ENCODE data around the gene RNU6-1. TPM values are rescaled to one million over a fixed set of nuclear protein-coding genes. Genes with fewer than 3 reads are reported as not detected.

The RNU6-1 gene
- total RNA-seq: not detected

DNA sequence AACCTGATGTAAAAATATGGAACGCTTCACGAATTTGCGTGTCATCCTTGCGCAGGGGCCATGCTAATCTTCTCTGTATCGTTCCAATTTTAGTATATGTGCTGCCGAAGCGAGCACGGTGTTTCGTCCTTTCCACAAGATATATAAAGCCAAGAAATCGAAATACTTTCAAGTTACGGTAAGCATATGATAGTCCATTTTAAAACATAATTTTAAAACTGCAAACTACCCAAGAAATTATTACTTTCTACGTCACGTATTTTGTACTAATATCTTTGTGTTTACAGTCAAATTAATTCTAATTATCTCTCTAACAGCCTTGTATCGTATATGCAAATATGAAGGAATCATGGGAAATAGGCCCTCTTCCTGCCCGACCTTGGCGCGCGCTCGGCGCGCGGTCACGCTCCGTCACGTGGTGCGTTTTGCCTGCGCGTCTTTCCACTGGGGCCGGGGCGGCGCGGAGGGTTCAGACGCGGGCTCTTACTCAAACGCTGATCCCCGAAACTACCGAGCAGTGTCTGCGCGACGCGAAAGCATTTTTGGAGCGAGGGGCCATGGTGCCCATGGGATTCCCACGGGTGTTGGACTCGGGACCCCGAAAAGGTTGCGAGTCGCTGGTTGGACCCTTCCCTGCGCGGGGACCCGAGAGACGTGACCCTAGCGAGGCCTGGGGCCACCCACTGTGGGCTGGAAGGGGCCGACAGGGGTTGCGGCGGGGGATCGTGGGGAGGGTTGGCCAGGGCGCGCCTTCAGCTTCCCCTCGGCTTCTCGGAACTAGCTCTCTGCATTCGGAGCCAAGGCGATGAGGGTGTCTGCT is at the start of gene RNU6-1:
RNU6-1 (minus strand) TSS at position 117 of the 820 bp plus-strand sequence.
- peak within 1 kb of the TSS; percentile 85 for H3K4me3 Mint-ChIP-seq
- DNase-seq: peak; percentile 96
- no peaks in the 10 kb centered on the region for H3K9me3 Mint-ChIP-seq
- peaks cover 6% of the 10 kb centered on the region for H3K36me3 Mint-ChIP-seq (ENCODE audit: low read depth)
- H3K27me3 Mint-ChIP-seq: peaks cover 29% of the 10 kb centered on the region
- peak within 1 kb of the TSS; percentile 90 for H3K27ac Mint-ChIP-seq
- POLR2A ChIA-PET: interaction anchor here (1.1 to 2.0 kb wide), 8 partner anchors 214 to 437 kb away, joined by 3 to 17 read pairs (median 4); partner anchors contain the start of genes CLN6, FEM1B, MAP2K5 and PIAS1
- H3K4me1 Mint-ChIP-seq: peaks cover 39% of the 10 kb centered on the region
- CTCF ChIA-PET: interaction anchor here (1.1 to 1.2 kb wide), 4 partner anchors 23 to 440 kb away, joined by 3 to 5 read pairs (median 3); no protein-coding TSS in a partner anchor

DNA sequence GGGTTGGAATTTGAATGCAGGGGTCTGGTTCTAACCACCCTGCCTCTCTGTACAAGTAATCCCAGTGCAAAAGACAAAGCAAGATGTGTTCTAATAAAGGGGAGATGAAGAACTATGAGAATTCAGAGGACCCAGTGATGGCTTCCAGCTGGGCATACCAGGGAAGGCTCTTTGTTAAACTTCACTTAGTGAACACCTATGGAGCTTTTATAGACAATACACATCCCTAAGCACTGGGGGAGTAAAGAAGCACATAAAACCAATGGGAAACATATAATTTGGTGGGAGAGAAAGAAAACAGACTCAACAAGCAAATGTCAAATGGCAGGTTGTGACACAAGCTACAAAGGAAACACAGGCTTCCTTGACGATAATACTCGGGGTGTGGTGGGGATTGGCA is 47.9 kb upstream of the RNU6-1 start:
- H3K4me3 Mint-ChIP-seq: no peak overlapping the region
- POLR2A ChIA-PET: no interaction called here
- DNase-seq: no peak

DNA sequence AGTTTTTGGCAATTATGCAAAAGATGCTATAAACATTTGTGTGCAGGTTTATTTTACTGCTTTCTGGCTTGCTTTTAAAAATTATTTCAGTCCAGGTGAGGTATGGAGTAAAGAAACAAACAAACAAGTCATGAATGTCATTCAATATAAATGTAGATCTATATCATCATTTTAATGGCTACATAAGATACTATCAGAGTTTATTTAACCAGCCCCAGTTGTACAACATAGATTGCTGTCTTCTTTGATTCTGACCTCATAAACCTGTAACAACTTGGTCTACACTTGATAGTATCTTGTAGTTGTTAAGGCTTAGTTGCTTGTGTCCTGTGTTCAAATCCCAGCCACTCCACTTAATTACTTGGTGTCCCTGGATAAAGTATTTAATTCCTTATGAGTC is 46.0 kb upstream of the RNU6-1 start:
- H3K27me3 Mint-ChIP-seq: peaks cover 37% of the 10 kb centered on the region
- ChIA-PET CTCF (no interaction called here), POLR2A (no interaction called here)
- H3K9me3 Mint-ChIP-seq: no peaks in the 10 kb centered on the region
- no peak for DNase-seq
- peaks cover 9% of the 10 kb centered on the region for H3K4me1 Mint-ChIP-seq
- no peak overlapping the region for H3K4me3 Mint-ChIP-seq
- no peak overlapping the region for H3K27ac Mint-ChIP-seq
- H3K36me3 Mint-ChIP-seq (ENCODE audit: low read depth): no peaks in the 10 kb centered on the region

More for the DNA sequence above, 47.9 kb upstream of the RNU6-1 start:
- Mint-ChIP-seq H3K9me3 (no peaks in the 10 kb centered on the region), H3K27ac (no peak overlapping the region), H3K36me3 (ENCODE audit: low read depth) (no peaks in the 10 kb centered on the region), H3K4me1 (peaks cover 7% of the 10 kb centered on the region), H3K27me3 (peaks cover 36% of the 10 kb centered on the region)
- CTCF ChIA-PET: no interaction called here

DNA sequence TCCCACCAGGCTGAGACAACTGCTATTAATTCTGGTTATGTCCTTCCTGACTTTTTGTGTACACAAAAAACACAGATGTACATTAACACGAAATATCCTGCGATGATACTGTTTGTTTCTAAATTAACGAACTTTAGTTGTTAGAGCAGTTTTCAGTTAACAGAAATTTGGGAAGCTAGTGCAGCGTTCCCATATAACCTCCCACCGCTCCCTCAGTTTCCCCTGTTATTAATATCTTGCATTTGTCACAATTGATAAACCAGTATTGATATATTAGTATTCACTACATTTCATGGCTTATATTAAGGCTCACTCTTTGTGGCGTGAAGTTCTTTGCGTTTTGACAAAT is 45.3 kb upstream of the RNU6-1 start:
- Mint-ChIP-seq H3K27me3 (peaks cover 33% of the 10 kb centered on the region), H3K4me3 (peak overlapping the region; percentile 58), H3K36me3 (ENCODE audit: low read depth) (no peaks in the 10 kb centered on the region), H3K9me3 (no peaks in the 10 kb centered on the region), H3K27ac (no peak overlapping the region), H3K4me1 (peaks cover 9% of the 10 kb centered on the region)
- ChIA-PET POLR2A (no interaction called here), CTCF (no interaction called here)
- DNase-seq: no peak

DNA sequence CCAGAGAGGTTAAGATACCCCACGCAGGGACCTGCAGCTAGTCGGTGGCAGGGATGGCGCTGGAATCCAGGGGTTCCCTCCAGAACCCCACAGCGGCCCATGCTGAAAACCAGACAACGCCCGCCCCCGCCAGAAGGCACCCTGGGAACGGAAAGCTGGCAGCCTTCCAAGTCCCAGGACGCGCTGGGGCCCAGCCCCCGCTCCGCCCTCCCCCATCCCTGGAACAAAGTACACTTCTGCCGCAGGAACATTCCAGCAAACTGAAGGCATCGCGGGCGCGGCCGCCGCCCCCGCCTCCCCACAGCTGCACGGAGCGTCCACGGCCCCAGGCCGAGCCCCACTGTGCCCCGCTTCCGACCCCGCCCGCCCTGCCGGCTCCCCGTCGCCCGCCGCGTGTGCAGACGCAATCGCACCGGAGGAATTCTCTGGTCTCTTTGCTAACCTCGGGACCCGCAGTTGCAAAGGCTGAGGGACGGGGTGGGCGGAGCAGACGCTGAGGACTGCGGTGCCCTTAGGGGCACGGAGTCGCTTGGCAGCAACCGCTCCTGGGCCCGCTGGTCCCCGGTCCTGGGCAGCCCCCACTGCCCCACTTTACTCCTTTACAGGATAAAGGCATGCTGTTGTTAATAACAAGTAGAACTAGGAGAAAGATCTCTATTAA is 44.8 kb upstream of the RNU6-1 start:
- Mint-ChIP-seq H3K9me3 (no peaks in the 10 kb centered on the region), H3K4me1 (peaks cover 9% of the 10 kb centered on the region), H3K36me3 (ENCODE audit: low read depth) (no peaks in the 10 kb centered on the region), H3K27me3 (peaks cover 27% of the 10 kb centered on the region), H3K4me3 (peak overlapping the region; percentile 58), H3K27ac (no peak overlapping the region)
- POLR2A ChIA-PET: no interaction called here
- peak; percentile 26 for DNase-seq
- CTCF ChIA-PET: interaction anchor here (2.2 kb wide), 1 partner anchor 21 kb away, joined by 5 read pairs; no protein-coding TSS in a partner anchor

DNA sequence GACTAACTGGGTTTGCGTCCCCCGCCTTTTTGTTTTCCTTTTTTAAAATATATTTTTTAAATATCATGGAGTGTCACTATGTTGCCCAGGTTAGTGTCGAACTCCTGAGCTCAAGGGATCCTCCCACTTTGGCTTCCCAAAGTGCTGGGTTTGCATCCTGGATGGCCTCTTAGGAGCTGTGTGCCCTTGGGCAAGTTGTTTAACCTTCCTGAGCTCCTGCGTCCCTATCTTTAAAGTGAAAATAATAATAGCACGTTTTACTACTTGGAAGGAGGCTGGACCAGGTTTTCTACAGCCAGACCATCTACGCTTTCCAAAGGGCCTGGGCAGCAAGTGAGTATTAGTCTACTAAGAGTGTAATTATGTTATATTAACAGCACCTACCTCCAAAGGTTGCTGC is 44.2 kb upstream of the RNU6-1 start:
- DNase-seq: no peak
- H3K9me3 Mint-ChIP-seq: no peaks in the 10 kb centered on the region
- CTCF ChIA-PET: interaction anchor here (2.2 kb wide), 1 partner anchor 21 kb away, joined by 5 read pairs; no protein-coding TSS in a partner anchor
- peak overlapping the region; percentile 58 for H3K4me3 Mint-ChIP-seq
- peaks cover 9% of the 10 kb centered on the region for H3K4me1 Mint-ChIP-seq
- H3K36me3 Mint-ChIP-seq (ENCODE audit: low read depth): no peaks in the 10 kb centered on the region
- no peak overlapping the region for H3K27ac Mint-ChIP-seq
- POLR2A ChIA-PET: no interaction called here
- peaks cover 25% of the 10 kb centered on the region for H3K27me3 Mint-ChIP-seq

DNA sequence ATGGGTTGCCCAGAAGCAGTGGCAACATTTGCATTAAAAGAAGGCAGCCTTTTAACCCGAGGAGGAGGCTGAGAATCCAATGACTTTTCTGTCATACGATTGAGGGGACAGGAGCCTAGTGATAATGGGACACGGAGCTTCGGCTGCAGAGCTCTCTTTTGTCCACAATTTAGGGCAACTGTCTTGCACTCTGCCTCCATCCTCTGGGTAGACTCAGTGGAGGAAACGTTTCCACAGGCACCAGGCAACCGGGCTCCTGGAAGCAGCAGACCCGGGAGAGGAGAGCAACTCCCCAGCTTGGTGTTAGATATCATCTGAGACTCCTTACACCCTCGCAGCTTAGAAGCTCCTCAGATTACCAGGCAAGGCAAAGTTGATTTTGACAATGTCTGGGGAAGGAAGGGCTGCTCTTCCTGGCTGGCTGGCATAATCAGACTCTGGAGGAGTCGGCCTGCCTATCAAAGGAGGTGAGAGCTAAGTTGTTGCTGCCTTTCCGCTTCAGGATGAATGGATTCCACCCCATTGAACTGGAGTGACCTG is 43.5 kb upstream of the RNU6-1 start:
- CTCF ChIA-PET: interaction anchor here (2.2 kb wide), 1 partner anchor 20 kb away, joined by 5 read pairs; no protein-coding TSS in a partner anchor
- H3K4me1 Mint-ChIP-seq: peaks cover 9% of the 10 kb centered on the region
- DNase-seq: no peak
- no peak overlapping the region for H3K27ac Mint-ChIP-seq
- H3K36me3 Mint-ChIP-seq (ENCODE audit: low read depth): no peaks in the 10 kb centered on the region
- peaks cover 22% of the 10 kb centered on the region for H3K27me3 Mint-ChIP-seq
- no peak overlapping the region for H3K4me3 Mint-ChIP-seq
- POLR2A ChIA-PET: interaction anchor here (0.9 kb wide), 1 partner anchor 172 kb away, joined by 3 read pairs; no protein-coding TSS in a partner anchor
- H3K9me3 Mint-ChIP-seq: no peaks in the 10 kb centered on the region

DNA sequence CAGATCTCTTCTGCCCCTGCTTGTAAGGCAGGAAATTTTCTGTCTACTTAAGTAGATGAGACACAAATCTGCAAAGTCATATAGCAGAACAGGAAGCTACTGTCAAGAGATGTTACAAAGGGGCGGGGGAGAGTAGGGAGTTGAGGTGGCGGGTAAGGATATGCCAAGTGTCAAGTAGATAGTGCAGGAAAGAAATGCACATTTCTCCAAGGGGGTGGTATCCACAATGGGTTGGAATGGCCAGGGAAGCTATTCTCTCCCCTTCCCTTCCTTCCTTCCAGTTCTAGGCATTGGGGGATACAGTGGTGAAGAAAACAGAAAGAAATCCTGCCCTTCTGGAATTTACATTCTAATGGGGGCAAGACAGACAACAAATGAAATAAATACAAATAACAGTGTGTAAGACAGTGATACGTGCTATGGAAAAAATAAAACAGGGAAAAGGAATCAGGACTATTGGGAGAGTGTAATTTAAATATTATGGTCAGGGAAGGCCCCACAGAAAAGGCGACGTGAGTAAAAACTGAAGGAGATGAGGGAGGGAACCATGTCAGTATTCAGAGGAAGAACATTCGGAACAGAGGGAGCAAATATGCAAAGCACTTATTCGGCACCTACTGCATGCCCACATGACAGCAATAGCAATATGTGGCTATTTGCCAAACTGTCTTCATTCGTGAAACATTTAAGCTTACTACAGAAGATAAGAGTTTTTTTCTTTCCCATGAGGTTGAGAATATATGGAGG is 42.8 kb upstream of the RNU6-1 start:
- ChIA-PET CTCF (interaction anchor here (2.2 kb wide), 1 partner anchor 19 kb away, joined by 5 read pairs; no protein-coding TSS in a partner anchor), POLR2A (interaction anchor here (0.9 kb wide), 1 partner anchor 173 kb away, joined by 3 read pairs; no protein-coding TSS in a partner anchor)
- peaks cover 9% of the 10 kb centered on the region for H3K4me1 Mint-ChIP-seq
- DNase-seq: no peak
- H3K27ac Mint-ChIP-seq: no peak overlapping the region
- no peak overlapping the region for H3K4me3 Mint-ChIP-seq
- H3K27me3 Mint-ChIP-seq: peaks cover 24% of the 10 kb centered on the region
- H3K9me3 Mint-ChIP-seq: no peaks in the 10 kb centered on the region
- no peaks in the 10 kb centered on the region for H3K36me3 Mint-ChIP-seq (ENCODE audit: low read depth)

DNA sequence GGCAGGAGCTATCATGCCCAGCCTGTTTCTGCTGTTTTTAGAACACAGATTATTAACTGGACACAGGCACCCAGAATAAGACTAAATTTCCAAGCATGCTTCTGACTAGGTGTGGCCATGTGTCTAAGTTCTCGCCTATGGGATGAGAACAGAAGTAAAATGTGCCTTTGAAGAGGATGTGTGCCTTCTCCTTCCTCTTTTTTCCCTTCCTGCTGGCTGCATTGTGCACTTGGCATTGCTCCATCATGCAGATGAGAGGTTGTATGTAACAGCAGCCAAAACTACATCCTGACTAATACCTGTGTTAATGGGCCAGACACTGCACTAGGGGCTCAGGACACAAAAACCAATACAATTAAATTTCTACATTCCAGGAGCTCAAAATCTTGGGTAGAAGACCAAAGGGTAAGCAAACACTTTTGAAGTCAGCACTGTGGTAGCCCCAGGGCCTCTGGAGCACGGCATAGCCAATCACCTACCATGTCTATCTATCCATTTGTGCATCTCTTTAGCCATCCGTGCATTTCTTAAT is 40.9 kb upstream of the RNU6-1 start:
- Mint-ChIP-seq H3K9me3 (no peaks in the 10 kb centered on the region), H3K4me1 (peaks cover 9% of the 10 kb centered on the region), H3K36me3 (ENCODE audit: low read depth) (no peaks in the 10 kb centered on the region), H3K4me3 (no peak overlapping the region), H3K27ac (no peak overlapping the region), H3K27me3 (peaks cover 24% of the 10 kb centered on the region)
- ChIA-PET POLR2A (no interaction called here), CTCF (no interaction called here)
- no peak for DNase-seq

DNA sequence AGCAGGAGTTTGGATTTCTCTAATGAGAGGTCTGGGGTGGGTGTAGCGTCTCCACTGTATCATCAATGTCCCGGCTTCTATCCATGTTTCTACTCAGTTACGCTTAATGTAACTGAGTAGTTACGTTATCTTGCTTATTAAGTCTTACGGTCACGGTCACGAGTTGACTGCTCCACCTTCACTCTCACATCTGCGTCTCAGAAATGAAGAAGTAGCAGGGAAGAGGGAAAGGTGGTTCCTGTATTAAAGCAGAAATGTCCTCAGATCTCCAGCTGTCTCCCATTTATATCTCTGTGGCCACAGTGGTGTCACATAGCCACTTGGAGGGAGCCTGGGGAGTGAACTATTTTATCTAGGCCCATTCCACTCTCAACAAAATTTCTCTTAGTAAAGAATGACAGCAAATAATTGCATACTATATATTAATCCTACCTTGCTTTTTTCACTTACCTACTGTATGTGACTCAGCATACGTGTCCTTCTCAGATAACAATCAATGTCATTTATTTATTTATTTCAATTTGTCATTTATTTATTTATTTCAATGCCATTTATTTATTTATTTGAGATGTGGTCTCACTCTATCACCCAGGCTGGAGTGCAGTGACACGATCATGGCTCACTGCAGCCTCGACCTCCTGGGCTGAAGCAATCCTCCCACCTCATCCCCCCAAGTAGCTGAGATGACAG is 39.7 kb upstream of the RNU6-1 start:
- Mint-ChIP-seq H3K27ac (no peak overlapping the region), H3K4me3 (no peak overlapping the region), H3K4me1 (peaks cover 2% of the 10 kb centered on the region), H3K36me3 (ENCODE audit: low read depth) (no peaks in the 10 kb centered on the region), H3K27me3 (peaks cover 17% of the 10 kb centered on the region), H3K9me3 (no peaks in the 10 kb centered on the region)
- ChIA-PET POLR2A (no interaction called here), CTCF (no interaction called here)
- DNase-seq: no peak

DNA sequence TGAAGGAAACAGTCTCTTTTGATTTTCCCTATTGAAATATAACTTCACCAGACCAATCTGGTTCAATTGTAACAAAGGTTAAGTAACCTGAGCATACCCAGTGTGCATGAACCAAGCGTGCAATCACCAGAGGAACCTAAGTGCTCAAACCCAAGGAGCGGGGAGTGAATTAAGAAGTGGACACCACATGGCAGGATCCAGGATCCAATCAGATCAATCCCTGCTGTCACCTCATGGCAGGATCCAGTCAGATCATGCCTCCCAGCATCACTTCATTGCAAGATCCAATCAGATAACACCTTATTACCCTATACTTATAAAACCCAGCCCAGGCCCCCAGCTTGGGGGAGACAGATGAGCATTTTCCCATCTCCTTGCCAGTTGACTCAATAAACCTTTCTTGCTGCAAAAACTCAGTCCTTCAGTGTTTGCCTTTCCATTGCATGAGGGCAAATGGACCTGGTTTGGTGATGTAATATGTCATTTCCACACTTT is 38.9 kb upstream of the RNU6-1 start:
- H3K27me3 Mint-ChIP-seq: peaks cover 24% of the 10 kb centered on the region
- CTCF ChIA-PET: no interaction called here
- POLR2A ChIA-PET: no interaction called here
- no peaks in the 10 kb centered on the region for H3K36me3 Mint-ChIP-seq (ENCODE audit: low read depth)
- DNase-seq: no peak
- H3K4me1 Mint-ChIP-seq: peaks cover 2% of the 10 kb centered on the region
- H3K9me3 Mint-ChIP-seq: no peaks in the 10 kb centered on the region
- no peak overlapping the region for H3K4me3 Mint-ChIP-seq
- no peak overlapping the region for H3K27ac Mint-ChIP-seq

DNA sequence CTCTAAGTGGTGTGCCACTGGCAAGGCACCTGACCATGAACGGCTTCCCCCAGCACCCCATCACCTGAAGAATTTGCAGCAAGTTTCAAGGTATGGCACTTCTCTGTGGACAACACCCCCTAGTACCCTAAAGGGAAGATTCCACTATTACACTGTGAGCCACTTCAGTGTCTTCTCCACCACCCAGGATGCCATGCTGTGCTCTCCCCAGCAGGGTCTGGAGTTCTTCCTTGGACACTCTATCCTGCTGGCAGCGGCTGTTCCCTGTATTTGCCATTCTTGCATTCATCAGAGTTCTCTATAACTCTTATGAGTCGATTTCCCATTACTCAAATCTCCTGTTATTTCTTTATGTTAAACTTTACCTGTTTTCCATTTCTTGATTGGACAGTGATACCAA is 33.9 kb upstream of the RNU6-1 start:
- CTCF ChIA-PET: no interaction called here
- POLR2A ChIA-PET: no interaction called here
- Mint-ChIP-seq H3K27ac (no peak overlapping the region), H3K9me3 (peaks cover 4% of the 10 kb centered on the region), H3K27me3 (peaks cover 44% of the 10 kb centered on the region), H3K4me3 (no peak overlapping the region), H3K4me1 (no peaks in the 10 kb centered on the region), H3K36me3 (ENCODE audit: low read depth) (no peaks in the 10 kb centered on the region)
- no peak for DNase-seq
